ENCODE data around the gene SNRPA. TPM values are rescaled to one million over a fixed set of nuclear protein-coding genes. Genes with fewer than 3 reads are reported as not detected.

Gene SNRPA
- total RNA-seq, 1 donor from 2014 or later: 112 TPM

DNA sequence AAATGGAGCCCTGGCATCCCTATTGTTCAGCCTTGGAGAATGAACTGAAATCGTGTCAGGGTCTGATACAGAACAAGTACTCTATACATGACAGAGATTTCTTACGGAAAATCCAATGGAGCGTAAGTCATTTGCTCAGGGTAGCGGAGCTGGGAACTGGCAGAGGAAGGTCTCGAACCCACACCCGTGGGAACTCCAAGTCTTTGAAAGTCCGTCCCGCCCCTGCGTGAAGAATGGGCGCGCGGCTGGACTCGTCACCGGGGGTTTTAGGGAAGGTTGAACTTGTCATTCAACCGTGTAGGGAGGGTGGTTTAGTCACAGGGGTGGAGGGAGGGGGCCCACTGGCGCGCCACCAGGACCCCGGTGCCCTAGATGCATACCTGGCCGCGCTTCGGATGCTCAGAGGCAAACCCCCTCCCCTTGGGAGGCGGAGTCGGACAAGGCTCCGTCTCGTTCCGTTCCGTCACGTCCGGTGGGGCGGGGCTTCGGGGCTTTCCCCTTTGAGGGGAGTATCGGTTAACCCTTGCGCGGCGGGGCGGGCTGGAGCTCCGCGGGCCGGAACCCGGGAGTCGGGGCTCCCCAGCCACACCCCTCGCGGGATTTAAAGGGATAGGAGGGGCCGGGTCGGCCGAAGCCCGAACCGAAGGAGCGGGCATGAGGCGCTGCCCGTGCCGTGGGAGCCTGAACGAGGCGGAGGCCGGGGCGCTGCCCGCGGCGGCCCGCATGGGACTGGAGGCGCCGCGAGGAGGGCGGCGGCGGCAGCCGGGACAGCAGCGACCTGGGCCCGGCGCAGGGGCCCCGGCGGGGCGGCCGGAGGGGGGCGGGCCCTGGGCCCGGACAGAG, 34.3 kb upstream of the SNRPA start, which contains the start of the genes COQ8B and ITPKC:
TSS of gene COQ8B (minus strand) at position 405 of the 843 bp plus-strand sequence. CDS start 2,254 bp downstream, outside the sequence.
TSS of gene ITPKC (plus strand) at position 631 of the 843 bp plus-strand sequence. CDS start at position 655, 24 bp downstream.
- peak within 1 kb of the TSS; percentile 65 for H3K4me3 ChIP-seq
- peak within 1 kb of the TSS; percentile 78 for H3K4me2 ChIP-seq
- H3K4me1 ChIP-seq: peaks cover 16% of the 10 kb centered on the region
- no peak for TF ChIP-seq EZH2phosphoT487 (IDR thresholded peaks at IDR 0.05)
- TF ChIP-seq, protein P1, sequence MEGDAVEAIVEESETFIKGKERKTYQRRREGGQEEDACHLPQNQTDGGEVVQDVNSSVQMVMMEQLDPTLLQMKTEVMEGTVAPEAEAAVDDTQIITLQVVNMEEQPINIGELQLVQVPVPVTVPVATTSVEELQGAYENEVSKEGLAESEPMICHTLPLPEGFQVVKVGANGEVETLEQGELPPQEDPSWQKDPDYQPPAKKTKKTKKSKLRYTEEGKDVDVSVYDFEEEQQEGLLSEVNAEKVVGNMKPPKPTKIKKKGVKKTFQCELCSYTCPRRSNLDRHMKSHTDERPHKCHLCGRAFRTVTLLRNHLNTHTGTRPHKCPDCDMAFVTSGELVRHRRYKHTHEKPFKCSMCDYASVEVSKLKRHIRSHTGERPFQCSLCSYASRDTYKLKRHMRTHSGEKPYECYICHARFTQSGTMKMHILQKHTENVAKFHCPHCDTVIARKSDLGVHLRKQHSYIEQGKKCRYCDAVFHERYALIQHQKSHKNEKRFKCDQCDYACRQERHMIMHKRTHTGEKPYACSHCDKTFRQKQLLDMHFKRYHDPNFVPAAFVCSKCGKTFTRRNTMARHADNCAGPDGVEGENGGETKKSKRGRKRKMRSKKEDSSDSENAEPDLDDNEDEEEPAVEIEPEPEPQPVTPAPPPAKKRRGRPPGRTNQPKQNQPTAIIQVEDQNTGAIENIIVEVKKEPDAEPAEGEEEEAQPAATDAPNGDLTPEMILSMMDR (IDR thresholded peaks at IDR 0.05): peak; percentile 27
- TF ChIP-seq EZH2 (IDR thresholded peaks at IDR 0.05): no peak
- peaks cover 9% of the 10 kb centered on the region for H3K36me3 Mint-ChIP-seq
- peak within 1 kb of the TSS; percentile 38 for H2AFZ ChIP-seq (replicated peaks)
- peaks cover 45% of the 10 kb centered on the region for H3K4me1 Mint-ChIP-seq
- no peak within 1 kb of the TSS for H3K27ac ChIP-seq
- H3K9me3 Mint-ChIP-seq: no peaks in the 10 kb centered on the region
- H3K27me3 ChIP-seq: no peaks in the 10 kb centered on the region
- peak; percentile 100 for DNase-seq (ENCODE audit: low spot score)
- peak within 1 kb of the TSS; percentile 96 for H3K4me3 Mint-ChIP-seq
- peak within 1 kb of the TSS; percentile 53 for H3K9ac ChIP-seq
- peaks cover 9% of the 10 kb centered on the region for H3K27me3 Mint-ChIP-seq (ENCODE audit: insufficient read depth, low read depth)
- peaks cover 61% of the 10 kb centered on the region for H3K79me2 ChIP-seq (ENCODE audit: low read depth)
- H3K36me3 ChIP-seq: no peaks in the 10 kb centered on the region
- H4K20me1 ChIP-seq (ENCODE audit: low read depth): peaks cover 34% of the 10 kb centered on the region
- no peaks in the 10 kb centered on the region for H3K9me3 ChIP-seq (ENCODE audit: low read depth)
- H3K27ac Mint-ChIP-seq: peak within 1 kb of the TSS; percentile 92
- H3F3A ChIP-seq (ENCODE audit: low read depth): peaks cover 23% of the 10 kb centered on the region

DNA sequence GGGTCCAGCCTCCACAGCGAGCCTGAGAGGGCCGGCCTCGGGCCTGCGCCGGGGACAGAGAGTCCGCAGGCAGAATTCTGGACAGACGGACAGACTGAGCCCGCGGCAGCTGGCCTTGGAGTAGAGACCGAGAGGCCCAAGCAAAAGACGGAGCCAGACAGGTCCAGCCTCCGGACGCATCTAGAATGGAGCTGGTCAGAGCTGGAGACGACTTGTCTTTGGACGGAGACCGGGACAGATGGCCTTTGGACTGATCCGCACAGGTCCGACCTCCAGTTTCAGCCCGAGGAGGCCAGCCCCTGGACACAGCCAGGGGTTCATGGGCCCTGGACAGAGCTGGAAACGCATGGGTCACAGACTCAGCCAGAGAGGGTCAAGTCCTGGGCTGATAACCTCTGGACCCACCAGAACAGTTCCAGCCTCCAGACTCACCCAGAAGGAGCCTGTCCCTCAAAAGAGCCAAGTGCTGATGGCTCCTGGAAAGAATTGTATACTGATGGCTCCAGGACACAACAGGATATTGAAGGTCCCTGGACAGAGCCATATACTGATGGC, 33.6 kb upstream of the SNRPA start:
- Histone ChIP-seq H3K9me3 (ENCODE audit: low read depth) (no peaks in the 10 kb centered on the region), H3K9ac (peak overlapping the region; percentile 53), H3K4me2 (peak overlapping the region; percentile 78), H3F3A (ENCODE audit: low read depth) (peaks cover 23% of the 10 kb centered on the region), H3K79me2 (ENCODE audit: low read depth) (peaks cover 61% of the 10 kb centered on the region), H4K20me1 (ENCODE audit: low read depth) (peaks cover 34% of the 10 kb centered on the region), H3K4me3 (peak overlapping the region; percentile 65), H3K27me3 (no peaks in the 10 kb centered on the region), H2AFZ (replicated peaks) (peak overlapping the region; percentile 38), H3K4me1 (peaks cover 16% of the 10 kb centered on the region), H3K27ac (no peak overlapping the region), H3K36me3 (no peaks in the 10 kb centered on the region)
- Mint-ChIP-seq H3K9me3 (no peaks in the 10 kb centered on the region), H3K36me3 (peaks cover 14% of the 10 kb centered on the region), H3K27me3 (ENCODE audit: insufficient read depth, low read depth) (peaks cover 9% of the 10 kb centered on the region), H3K4me3 (peak overlapping the region; percentile 92), H3K27ac (no peak overlapping the region), H3K4me1 (peaks cover 45% of the 10 kb centered on the region)
- TF ChIP-seq EZH2 (IDR thresholded peaks at IDR 0.05): no peak
- DNase-seq (ENCODE audit: low spot score): no peak

DNA sequence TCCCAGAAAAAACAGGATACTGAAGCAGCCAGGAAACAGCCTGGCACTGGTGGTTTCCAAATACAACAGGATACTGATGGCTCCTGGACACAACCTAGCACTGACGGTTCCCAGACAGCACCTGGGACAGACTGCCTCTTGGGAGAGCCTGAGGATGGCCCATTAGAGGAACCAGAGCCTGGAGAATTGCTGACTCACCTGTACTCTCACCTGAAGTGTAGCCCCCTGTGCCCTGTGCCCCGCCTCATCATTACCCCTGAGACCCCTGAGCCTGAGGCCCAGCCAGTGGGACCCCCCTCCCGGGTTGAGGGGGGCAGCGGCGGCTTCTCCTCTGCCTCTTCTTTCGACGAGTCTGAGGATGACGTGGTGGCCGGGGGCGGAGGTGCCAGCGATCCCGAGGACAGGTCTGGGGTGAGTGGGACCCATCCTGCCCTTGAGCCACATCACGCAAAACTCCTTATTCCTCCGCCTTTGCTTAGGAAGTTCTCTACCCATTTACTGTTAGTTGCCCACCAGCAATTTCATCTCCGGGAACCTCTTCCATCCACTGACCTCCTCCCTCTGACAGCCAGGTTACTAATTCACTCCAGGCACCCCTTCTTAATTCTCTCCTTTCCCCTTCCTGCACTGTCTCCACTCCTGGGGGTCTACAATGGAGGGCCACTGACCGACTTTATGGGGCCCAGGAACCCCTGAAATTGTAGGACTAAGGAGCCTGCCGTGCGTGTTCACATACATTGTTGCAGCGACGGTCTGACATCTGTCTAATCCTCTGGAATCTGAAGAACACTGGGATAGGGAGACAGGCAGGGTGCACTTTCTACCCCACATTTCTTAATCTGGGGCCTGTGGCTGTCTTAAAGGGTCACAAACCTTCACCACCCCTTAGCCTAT, 32.9 kb upstream of the SNRPA start:
- H3K36me3 Mint-ChIP-seq: peaks cover 12% of the 10 kb centered on the region
- peak overlapping the region; percentile 92 for H3K4me3 Mint-ChIP-seq
- H3K9me3 ChIP-seq (ENCODE audit: low read depth): no peaks in the 10 kb centered on the region
- H3K4me1 ChIP-seq: peaks cover 16% of the 10 kb centered on the region
- peak overlapping the region; percentile 65 for H3K4me3 ChIP-seq
- H3K9ac ChIP-seq: peak overlapping the region; percentile 53
- no peaks in the 10 kb centered on the region for H3K27me3 ChIP-seq
- peaks cover 34% of the 10 kb centered on the region for H4K20me1 ChIP-seq (ENCODE audit: low read depth)
- peak overlapping the region; percentile 78 for H3K4me2 ChIP-seq
- H3K9me3 Mint-ChIP-seq: no peaks in the 10 kb centered on the region
- H3K79me2 ChIP-seq (ENCODE audit: low read depth): peaks cover 61% of the 10 kb centered on the region
- no peak overlapping the region for H2AFZ ChIP-seq (replicated peaks)
- H3K36me3 ChIP-seq: no peaks in the 10 kb centered on the region
- peaks cover 23% of the 10 kb centered on the region for H3F3A ChIP-seq (ENCODE audit: low read depth)
- peaks cover 41% of the 10 kb centered on the region for H3K4me1 Mint-ChIP-seq
- DNase-seq (ENCODE audit: low spot score): peak; percentile 58
- peaks cover 9% of the 10 kb centered on the region for H3K27me3 Mint-ChIP-seq (ENCODE audit: insufficient read depth, low read depth)
- TF ChIP-seq EZH2 (IDR thresholded peaks at IDR 0.05): no peak
- no peak for TF ChIP-seq EZH2phosphoT487 (IDR thresholded peaks at IDR 0.05)
- peak overlapping the region; percentile 84 for H3K27ac Mint-ChIP-seq
- H3K27ac ChIP-seq: no peak overlapping the region
